Right renal pelvis (tissue), 4 donors: ENCODE data around the gene EVL. TPM values are rescaled to one million over a fixed set of nuclear protein-coding genes. Genes with fewer than 3 reads are reported as not detected.
"Not testable (repeated sequence)": the region's sequence is repeated elsewhere in the genome, so short reads cannot be mapped to it uniquely, and the experiment has no call there.

Experiments
- DNase-seq, 4 donors: peaks; one replicate each; pipeline ENCODE4 v3.0.0-alpha.2; 2013; ENCODE audit warnings: low read depth in 4 of 4, low spot score in 3 of 4, missing footprints in 1 of 4
- polyA plus RNA-seq, 4 donors: library from polyadenylated mRNA; unstranded; fragments of 120-200 nt; gene quantifications; one replicate each; pipeline ENCODE4 v1.2.1, GENCODE V29; 2013; ENCODE audit not compliant: insufficient read length in 4 of 4

EVL gene, protein sequence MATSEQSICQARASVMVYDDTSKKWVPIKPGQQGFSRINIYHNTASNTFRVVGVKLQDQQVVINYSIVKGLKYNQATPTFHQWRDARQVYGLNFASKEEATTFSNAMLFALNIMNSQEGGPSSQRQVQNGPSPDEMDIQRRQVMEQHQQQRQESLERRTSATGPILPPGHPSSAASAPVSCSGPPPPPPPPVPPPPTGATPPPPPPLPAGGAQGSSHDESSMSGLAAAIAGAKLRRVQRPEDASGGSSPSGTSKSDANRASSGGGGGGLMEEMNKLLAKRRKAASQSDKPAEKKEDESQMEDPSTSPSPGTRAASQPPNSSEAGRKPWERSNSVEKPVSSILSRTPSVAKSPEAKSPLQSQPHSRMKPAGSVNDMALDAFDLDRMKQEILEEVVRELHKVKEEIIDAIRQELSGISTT
- polyA plus RNA-seq = 100 to 1,000 TPM; 118 to 145 (median 128) TPM

DNA sequence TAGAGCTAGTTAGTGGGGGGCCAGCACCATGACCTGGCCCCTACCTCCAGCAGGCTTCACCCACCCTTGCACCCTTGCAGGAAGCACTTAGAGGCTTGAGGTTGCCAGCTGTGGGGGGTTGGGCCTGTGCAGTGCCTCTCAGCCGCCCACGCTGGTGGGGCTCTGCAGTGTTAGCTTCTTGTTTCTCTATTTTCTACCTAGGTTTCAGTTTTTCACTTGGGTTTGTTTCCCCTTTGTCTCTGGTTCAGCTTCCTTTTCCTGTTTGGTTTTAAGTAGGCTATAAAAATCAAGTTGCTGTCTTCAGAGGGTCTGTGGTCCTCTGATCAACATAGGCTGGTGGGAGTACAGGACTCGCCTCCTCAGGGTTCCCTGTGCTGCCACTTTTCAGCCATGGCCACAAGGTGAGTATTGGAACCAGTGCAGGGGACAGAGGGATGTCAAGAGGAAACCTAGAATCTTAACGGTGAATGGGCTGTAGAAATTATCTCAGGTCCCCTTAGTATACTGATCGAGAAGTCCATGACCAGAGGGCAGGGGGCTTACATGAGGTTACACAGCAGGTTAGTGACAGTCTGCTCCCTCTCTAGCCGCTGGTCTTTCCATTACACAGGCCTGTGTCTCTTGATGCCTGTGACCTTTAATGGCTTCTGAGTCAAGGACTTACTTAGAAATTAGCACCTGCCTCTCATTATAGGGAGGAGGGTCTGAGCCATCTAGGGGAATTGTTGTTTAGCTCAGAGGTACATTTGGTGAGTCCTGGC lies at the start of gene EVL:
Gene EVL, plus strand, starts transcription at position 312 of the 761 bp plus-strand sequence. Its CDS starts 79 bp downstream, at position 391.
- DNase-seq = no peak

DNA sequence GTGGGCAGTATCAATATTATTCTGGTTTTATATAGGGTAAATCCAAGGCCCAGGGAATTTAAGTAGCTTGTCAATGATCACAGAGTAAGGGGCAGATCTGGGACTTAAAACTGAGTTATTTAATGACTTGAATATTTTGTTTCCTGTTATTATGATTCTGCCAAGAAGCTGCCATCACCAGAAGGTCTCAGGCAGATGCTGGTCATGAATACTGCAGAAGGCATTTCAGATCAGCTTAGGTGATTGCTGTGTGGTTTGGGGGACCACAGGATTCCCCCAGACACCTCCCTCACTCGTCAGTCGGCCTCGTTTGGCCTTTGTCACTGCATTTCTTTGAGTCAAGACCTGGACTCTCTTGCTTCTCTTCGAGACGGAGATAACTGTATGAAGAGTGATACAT lies 47.7 kb upstream of the EVL start:
- no peak for DNase-seq

DNA sequence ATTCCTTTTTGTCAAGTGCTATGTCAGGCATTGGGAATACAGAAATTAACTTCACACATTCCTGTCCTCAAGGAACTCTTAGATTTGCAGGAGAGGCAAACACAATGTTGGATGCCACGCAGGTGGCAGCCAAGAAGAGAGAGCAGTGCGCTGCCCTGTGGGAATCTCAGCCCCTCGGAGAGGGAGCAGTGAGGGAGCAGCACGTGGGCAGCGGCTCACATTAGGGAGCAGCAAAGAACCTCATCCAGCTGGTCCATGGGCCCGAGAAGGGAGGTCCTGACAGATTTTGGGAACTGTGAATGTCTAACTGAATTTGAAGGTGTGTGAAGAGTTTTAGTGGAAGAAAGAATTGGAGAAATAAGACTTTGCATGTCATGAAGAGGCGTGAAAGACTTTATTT lies 47.2 kb upstream of the EVL start:
- no peak for DNase-seq

DNA sequence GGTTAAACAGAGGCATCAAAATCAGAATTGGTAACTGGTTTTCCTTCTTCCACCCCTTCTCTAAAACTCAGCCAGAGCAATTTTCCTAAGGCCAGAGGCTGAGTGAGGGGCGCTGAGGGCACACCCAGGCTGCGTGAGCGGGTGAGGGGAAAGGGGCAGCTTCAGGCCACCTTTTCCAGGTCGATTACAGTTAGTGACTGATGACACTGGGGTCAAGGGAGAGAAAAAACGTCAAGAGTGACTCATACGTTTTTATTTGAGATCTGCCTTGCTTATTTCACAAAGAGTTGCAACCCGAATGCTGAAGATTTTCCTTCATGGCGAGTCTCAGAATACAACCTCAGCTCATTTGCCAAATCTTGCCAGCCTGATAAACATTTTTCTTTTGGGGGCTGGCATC lies 46.7 kb upstream of the EVL start:
- no peak for DNase-seq

DNA sequence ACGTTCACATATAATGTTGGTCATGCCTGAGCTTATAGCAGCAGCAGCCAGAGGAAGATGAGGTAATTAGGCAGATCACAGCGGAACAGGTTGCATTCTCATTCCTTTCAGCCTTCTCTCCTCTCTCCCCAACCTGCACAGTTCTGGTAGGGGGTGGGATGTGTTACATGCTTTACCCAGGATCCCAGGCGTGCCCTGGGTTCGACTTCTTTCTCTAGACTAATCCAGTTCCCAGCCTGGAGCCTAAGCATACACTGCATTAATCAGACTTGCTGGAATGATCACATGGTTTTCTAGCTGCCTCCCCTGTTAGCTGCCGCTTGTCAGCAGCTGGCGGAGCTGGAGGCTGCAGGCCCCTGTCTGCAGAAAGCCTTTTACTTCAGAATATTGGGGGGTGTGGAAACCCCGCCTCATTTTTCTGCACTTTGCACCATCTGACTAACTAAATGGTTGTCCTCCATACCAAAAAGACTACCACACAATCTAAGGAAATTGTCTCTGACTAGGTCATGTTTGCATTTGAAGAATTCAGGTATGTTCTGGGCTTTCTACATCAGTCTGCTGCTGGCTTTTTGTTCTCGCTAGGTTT lies 46.0 kb upstream of the EVL start:
- peak in 2 of 4 donors; percentile 41 to 43 for DNase-seq

DNA sequence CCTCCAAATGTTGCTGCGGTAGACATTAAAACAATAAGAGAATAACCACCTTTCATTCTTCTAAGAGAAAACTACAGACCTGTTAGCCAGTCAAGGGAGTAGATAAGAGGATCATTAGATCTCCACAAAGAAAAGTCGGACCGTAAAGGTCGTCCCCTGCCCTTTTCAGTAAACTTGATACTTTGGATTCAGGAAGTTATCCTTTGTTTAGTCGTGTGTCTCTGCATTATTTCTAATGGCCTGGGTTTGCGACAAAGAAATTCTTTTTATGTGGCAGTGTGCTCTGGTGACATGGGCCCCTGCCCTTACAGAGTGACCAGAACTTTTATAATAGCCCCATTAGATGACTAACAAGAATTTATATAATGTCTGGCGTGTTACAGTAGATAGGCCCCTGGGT lies 44.6 kb upstream of the EVL start:
- no peak for DNase-seq

DNA sequence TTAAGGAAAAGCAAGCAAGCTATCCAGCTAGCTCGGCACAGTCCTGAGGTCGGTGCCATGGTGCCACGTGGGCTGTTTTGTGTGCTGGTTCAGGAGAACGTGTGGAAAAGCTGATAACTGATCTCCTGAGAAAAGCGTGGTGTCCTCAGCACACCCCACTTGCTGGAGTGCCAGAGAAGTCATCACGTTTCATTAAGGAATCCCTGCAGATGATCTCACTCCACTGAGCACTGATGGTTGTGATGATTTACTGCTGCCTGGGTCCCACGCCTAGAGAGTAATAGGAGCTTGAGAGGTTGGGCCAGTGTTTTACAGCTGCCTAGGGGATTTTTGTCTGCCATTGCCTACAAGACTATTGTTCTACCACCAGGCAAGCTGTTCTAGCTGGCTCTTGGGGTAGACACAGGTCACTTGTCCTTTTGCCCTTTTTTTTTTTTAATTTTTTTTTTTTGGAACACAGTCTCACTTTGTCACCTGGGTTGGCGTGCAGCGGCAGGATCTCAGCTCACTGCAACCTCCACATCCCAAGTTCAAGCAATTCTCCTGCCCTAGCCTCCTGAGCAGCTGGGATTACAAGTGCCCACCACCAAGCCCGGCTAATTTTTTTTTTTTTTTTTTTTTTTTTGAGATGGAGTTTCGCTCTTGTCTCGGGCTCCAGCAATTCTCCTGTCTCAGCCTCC lies 42.3 kb upstream of the EVL start:
- peak in 2 of 4 donors; percentile 53 to 59 for DNase-seq

DNA sequence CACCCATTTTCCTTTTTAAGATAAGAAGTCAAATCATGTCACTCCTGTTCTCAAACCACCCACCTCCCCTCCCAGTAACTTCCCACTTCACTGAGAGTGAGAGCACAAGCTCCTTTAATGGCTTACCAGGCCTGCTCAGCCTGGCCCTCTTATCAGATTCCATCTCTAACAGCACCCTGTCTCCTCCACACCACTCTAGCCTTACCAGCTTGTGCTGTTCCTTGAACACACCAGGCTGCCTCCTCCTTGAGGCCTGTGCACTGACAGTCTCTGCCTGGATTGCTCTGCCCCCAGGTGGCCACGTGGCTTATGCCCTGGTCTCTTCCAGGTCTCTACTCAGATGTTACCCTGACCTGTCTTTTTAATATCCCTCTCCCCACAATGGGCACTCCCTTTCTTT lies 40.1 kb upstream of the EVL start:
- DNase-seq = no peak

DNA sequence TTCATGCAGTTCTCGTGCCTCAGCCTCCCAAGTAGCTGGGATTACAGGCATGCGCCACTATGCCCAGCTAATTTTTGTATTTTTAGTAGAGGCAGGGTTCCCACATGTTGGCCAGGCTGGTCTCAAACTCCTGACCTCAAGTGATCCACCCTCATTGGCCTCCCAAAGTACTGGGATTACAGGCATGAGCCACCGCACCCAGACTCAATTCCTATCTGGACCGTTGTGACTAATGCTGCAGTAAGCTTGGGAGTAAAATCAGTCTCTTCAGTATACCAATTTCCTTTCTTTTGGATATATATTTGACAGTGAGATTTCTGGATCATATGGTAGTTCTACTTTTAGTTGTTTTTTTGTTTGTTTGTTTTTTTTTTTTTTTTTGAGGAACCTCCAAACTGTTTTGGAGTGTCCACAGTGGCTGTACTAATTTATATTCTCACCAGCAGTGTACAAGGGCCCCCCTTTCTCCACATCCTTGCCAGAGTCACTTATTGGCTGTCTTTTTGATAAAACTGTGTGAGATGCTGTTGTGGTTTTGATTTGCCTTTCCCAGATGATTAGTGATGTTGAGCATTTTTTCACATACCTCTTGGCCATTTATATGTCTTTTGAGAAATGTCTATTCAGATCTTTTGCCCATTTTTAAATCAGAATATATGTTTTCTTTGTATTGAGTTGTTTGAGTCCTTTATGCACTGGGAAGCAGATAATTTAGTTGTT lies 37.3 kb upstream of the EVL start:
- DNase-seq = no peak

DNA sequence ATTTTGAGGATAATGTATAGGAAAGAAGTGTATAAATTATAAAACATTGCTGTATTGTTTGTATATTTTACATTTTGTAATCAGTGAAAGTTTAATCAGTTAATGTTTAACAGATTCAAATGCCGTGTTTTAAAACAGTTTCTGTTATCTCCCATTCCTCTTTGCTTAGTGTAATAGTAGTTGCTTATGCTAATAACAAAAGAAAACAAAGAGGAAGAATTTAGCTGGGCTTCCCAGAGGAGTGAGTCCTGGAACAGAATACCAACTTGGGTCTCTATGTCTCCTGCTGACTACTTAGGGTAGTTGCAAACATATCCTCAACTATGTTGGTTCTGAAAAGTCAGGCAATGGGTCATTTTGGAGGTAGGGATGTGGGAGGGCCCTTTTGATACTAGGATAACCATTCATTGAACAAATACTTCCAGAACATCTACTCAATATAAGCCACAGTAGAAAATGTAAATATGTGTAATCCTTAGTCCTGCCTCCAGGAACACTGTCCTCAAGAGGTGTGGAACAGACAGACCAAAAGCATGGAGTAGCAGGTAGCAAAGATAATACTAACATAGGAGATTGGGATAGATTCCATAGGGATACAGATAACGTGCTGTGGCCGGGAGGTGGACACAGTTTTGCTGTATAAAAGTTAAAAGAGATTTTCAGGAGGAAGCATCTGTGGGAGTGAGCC lies 36.1 kb upstream of the EVL start:
- DNase-seq = no peak

DNA sequence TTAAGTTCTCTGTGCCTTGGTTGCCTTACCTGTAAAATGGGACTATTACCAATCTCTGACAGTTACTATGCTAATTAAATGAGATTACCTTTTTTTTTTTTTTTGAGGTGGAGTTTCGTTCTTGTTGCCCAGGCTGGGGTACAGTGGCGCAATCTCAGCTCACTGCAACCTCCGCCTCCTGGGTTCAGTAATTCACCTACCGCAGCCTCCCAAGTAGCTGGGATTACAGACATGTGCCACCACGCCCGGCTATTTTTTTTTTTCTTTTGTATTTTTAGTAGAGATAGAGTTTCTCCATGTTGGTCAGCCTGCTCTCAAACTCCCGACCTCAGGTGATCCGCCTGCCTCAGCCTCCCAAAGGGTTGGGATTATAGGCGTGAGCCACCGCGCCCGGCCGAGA lies 35.2 kb upstream of the EVL start:
- not testable (repeated sequence) for DNase-seq

DNA sequence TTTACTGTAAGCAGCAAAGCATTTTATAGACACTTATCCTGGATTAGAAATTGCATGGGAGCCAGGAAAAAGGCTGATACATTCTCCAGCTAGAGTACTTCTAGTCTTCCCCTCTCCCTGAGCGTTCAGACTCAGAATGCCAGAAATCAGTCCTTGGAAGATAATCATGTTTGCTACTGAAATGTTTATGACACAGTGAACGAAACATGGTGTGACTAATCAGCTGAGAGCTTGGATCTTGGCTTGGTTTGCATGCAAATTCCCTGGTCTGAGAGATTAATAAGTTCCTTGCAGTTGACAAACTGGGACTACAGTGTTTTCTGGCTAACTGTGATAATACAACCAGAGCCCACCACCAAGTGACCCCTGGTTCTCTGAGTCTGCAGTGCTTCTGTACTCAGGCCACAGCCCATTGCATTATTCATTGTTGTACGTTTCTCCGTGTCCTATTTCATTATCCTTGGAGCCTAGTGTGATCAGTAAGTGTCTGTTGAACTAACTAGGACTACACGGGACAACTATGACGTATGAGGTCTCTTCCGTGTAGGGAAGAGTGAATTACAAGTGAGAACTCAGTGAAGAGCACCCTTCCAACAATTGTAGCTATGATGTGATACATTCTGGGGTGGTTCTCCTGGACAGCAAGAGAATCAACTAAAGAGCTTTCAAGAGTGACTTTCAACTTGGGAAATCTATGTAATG lies 34.6 kb upstream of the EVL start:
- no peak for DNase-seq

DNA sequence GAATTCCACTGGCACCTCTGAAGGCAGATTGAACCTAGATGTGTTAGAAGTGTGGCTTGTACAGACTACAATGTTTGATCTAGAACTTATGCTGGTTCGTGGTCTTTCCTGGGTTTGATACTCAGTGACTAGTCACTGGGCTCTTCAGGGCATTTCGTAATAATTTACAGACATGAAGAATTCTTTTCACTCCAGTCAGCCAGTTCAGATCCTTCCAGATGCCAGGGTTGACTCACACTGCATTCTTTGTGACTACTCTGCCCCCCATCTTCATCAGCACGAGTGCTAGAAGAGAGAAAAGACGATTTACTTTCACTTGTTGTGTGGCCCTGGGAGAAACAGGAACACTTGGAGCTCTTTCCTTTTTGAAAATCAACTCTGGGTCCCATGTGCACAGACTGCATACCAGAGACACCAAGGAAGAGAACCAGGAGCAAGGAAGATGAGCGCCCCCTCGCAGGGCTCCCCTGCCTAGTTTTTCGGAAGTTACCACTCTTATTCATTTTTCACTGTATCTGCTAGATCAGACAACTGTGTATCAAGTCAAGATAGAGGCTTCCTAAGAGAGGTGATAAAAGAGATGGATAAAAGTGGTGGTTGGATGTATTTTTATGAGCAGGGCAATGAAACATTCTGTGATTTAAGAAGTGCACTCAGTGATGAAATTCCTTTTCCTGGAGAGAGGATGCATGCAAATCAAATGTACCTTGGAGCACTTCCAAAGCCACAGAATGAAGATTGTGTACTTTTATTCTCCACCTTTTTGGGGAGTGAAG lies 33.5 kb upstream of the EVL start:
- no peak for DNase-seq

DNA sequence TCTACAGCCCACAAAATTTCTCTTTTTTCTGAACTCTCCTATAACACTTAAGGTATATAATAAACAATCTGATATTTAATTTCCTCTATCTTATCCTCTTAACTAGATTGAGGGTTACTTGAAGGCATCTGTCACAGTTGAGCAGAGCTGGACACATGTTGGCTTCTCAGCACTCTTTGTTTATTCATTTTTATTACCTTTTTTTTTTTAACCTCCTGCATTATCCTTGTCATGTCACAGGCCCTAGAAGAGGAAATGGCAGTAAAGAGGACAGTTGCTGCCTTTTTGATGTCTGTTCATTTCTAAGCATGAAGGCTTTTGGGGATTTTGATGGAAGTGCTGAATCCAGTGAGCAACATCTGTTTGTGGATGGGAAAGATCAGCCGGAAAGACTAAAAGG lies 32.5 kb upstream of the EVL start:
- no peak for DNase-seq

DNA sequence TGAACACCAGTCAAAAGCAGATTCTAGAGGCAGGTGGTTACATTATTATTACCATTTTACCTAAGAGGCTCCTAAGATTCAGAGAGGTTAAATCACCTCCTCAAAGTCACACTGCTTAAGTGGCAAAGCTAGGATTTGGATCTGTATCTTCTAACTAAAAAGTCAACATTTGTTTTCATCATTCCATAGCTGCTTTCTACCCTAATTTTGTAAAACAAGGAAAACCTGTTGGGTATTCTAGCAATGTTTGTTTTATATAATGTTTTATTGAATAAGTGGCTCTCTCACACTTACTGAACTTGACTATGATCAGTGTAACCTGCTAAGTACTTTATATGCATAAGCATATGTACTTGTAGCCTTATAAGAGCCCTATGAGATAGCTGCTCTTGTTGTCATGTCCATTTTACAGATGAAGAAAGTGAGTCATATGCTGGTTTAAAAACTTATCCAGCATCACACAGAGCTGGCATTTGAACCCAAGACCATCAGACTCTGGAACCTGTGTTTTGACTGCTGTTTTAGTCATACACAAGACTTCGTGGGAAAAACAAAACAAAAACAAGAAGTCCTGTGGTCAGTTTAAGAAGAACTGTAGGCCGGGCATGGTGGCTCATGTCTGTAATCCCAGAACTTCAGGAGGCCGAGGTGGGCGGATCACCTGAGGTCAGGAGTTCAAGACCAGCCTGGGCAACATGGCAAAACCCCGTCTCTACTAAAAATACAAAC lies 31.7 kb upstream of the EVL start:
- DNase-seq = no peak

DNA sequence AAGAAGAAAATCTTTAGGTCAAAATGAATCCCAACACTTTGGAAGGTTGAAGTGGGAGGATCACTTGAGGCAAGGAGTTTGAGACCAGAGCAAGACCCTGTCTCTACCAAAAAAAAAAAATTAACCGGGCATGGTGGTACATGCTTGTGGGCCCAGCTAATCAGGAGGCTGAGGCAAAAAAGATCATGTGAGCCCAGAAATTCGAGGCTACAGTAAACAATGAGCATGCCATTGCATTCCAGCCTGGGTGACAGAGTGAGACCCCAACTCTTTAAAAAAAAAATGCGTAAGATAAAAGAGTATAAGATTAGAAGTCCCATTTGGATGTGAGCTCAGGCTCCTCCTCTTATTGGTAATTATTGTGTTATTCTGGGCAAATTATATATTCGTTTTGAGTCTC lies 30.8 kb upstream of the EVL start:
- DNase-seq = no peak

DNA sequence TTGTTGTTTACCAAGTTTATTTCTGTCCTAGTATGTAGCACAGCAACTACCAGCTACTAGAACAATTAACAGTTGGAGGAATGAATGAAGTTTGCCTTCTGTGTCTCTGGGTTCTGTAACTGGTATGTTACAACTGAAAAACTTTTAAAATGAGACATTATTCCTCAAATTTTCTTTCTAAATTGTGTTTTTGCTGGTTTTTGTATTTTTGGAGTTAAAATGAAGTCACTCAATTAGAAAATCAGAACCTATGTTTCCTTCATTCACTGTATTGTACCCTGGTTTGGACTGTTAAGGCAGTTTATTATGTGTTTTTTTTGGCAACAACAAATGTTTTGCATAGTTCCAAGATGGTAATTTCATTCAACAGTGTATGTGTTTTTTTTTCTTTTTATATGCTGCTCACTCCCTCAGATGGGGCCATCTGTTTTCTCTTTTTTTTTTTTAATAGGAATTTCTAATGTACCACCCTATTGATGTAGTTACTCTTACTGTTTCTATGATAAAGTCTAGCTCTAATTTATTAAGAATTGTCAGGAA lies 30.2 kb upstream of the EVL start:
- no peak for DNase-seq
